Upper lobe of left lung (tissue), 6 donors: ENCODE data around the gene ZBTB45. TPM values are rescaled to one million over a fixed set of nuclear protein-coding genes. Genes with fewer than 3 reads are reported as not detected.

ENCODE experiments used
- ATAC-seq, 2 donors: fragments of 200-7000 bp; cut with Tn5 transposase; one replicate each; pipeline ENCODE4 v1.9.1; 2022; ENCODE audit warnings: mild to moderate bottlenecking in 2 of 2, moderate library complexity in 2 of 2; ENCODE audit not compliant: low FRiP score in 2 of 2
- DNase-seq, 2 donors: peaks; one replicate each; pipeline ENCODE4 v3.0.0-alpha.2; 2019 to 2020
- H3K27ac ChIP-seq, 4 donors: fragments of 200-600 bp; sonication (generic); one replicate each; pipeline ENCODE4 v1.5.1; 2016 to 2019
- H3K27me3 ChIP-seq, 4 donors: fragments of 200-600 bp; sonication (generic); one replicate each; pipeline ENCODE4 v1.5.1; 2017 to 2019
- H3K36me3 ChIP-seq, 4 donors: fragments of 200-600 bp; sonication (generic); one replicate each; pipeline ENCODE4 v1.5.1; 2016 to 2019
- H3K4me1 ChIP-seq, 4 donors: fragments of 200-600 bp; sonication (generic); one replicate each; pipeline ENCODE4 v1.5.1; 2018 to 2019
- H3K4me3 ChIP-seq, 4 donors: fragments of 200-600 bp; sonication (generic); one replicate each; pipeline ENCODE4 v1.5.1; 2017 to 2019; ENCODE audit warnings: mild to moderate bottlenecking in 2 of 4, moderate library complexity in 1 of 4
- H3K9me3 ChIP-seq, 4 donors: fragments of 200-600 bp; sonication (generic); one replicate each; pipeline ENCODE4 v1.5.1; 2018 to 2019
- CTCF ChIP-seq, 6 experiments: fragments of 450-650 bp in 4 of 6; fragments of 200-600 bp in 2 of 6; sonication (generic) in 2 of 6; IDR thresholded peaks; one replicate each; pipeline ENCODE4 v1.5.1; 2016 to 2019; ENCODE audit warnings: antibody characterized with exemption in 6 of 6
- EP300 ChIP-seq, 4 donors: sonication (generic); formaldehyde crosslinking; IDR thresholded peaks; one replicate each; pipeline ENCODE4 v1.5.1; 2017; ENCODE audit warnings: antibody characterized with exemption in 4 of 4, control low read depth in 2 of 4
- POLR2A ChIP-seq, 4 donors: fragments of 450-650 bp; IDR thresholded peaks; one replicate each; pipeline ENCODE4 v1.5.1; 2016 to 2017; ENCODE audit warnings: antibody characterized with exemption in 4 of 4, mild to moderate bottlenecking in 2 of 4
- POLR2AphosphoS5 ChIP-seq, 2 donors: sonication (generic); formaldehyde crosslinking; IDR thresholded peaks; one replicate each; pipeline ENCODE4 v1.5.1; 2017; ENCODE audit warnings: antibody characterized with exemption in 2 of 2
- WGBS, 2 donors: methylation state at CpG; one replicate each; pipeline ENCODE4 v1.1.5; 2017 to 2018; 5-methylcytosine and 5-hydroxymethylcytosine counted together
- small RNA-seq, 4 donors: library from RNA; depleted of rRNA; stranded (forward); fragments of <200 nt; gene quantifications; one replicate each; pipeline ENCODE3, GENCODE V24; 2016
- total RNA-seq, 6 donors: library from RNA; depleted of rRNA in 4 of 6; stranded (reverse); fragments of >200 nt in 4 of 6; gene quantifications; one replicate each; pipeline versions ENCODE4 v1.1.0 to v1.2.1, GENCODE V29; 2016 to 2021
- donor health status: DM: no; HTN: no; CAD: no; lungs with moderate emphysema.
- donor health status: DM: no; HTN: yes; CAD: no; lungs with severe emphysema.

Gene ZBTB45
- total RNA-seq, 6 donors from 2014 or later: 11.9 to 19.7 (median 15.0) TPM

- no peaks in the 10 kb centered on the region for H3K27me3 ChIP-seq
- peaks cover 8 to 21% (median 12%) of the 10 kb centered on the region in 4 donors for H3K4me1 ChIP-seq
- DNase-seq: no peak
- peaks cover 4 to 43% (median 30%) of the 10 kb centered on the region in 4 donors for H3K36me3 ChIP-seq
- 61 to 64% methylated on average over 5 of the region's 5 CpGs for WGBS, 2 donors
- no peak for ATAC-seq
- peak overlapping the region in 1 of 4 donors; percentile 99 for H3K4me3 ChIP-seq
- no peak for TF ChIP-seq CTCF (IDR thresholded peaks at IDR 0.05)
- TF ChIP-seq POLR2AphosphoS5 (IDR thresholded peaks at IDR 0.05): no peak
- TF ChIP-seq POLR2A (IDR thresholded peaks at IDR 0.05): no peak
- no peak for TF ChIP-seq EP300 (IDR thresholded peaks at IDR 0.05)
- H3K27ac ChIP-seq: no peak overlapping the region
- no peaks in the 10 kb centered on the region for H3K9me3 ChIP-seq
Observed at GRCh38 chr19:58468216-58468839, 51.3 kb downstream of the ZBTB45 start.

- TF ChIP-seq EP300 (IDR thresholded peaks at IDR 0.05) (no peak), POLR2A (IDR thresholded peaks at IDR 0.05) (peak in 3 of 4 donors; percentile 40 to 76 (median 59)), CTCF (IDR thresholded peaks at IDR 0.05) (peak in 2 of 6 experiments; percentile 7 to 20), POLR2AphosphoS5 (IDR thresholded peaks at IDR 0.05) (peak; percentile 63 to 81)
- DNase-seq: peak; percentile 98 to 99
- ATAC-seq: peak; percentile 97 to 99
- 1 to 2% methylated on average over 8 to 15 of the region's 92 CpGs for WGBS, 2 donors
- Histone ChIP-seq H3K36me3 (peaks cover under 1 to 31% (median 20%) of the 10 kb centered on the region in 4 donors), H3K9me3 (no peaks in the 10 kb centered on the region), H3K4me1 (peaks cover 8 to 21% (median 12%) of the 10 kb centered on the region in 4 donors), H3K27ac (peak within 1 kb of the TSS; percentile 81 to 88 (median 82)), H3K4me3 (peak within 1 kb of the TSS; percentile 96 to 100 (median 99)), H3K27me3 (no peaks in the 10 kb centered on the region)
Observed at GRCh38 chr19:58466760-58467589, 52.6 kb downstream of the ZBTB45 start, which contains the start of gene ZNF324. Gene ZNF324 (plus strand): TSS chr19:58467080. CDS start chr19:58469186, 2,106 bp downstream.

- H3K4me3 ChIP-seq: peak overlapping the region; percentile 14 to 99 (median 98)
- no peaks in the 10 kb centered on the region for H3K9me3 ChIP-seq
- peaks cover 0 to 24% (median 15%) of the 10 kb centered on the region in 4 donors for H3K36me3 ChIP-seq
- H3K27me3 ChIP-seq: no peaks in the 10 kb centered on the region
- TF ChIP-seq EP300 (IDR thresholded peaks at IDR 0.05): no peak
- no peak for TF ChIP-seq CTCF (IDR thresholded peaks at IDR 0.05)
- TF ChIP-seq POLR2A (IDR thresholded peaks at IDR 0.05): no peak
- no peak for TF ChIP-seq POLR2AphosphoS5 (IDR thresholded peaks at IDR 0.05)
- H3K4me1 ChIP-seq: peaks cover 8 to 21% (median 12%) of the 10 kb centered on the region in 4 donors
- DNase-seq (no peak), ATAC-seq (peak in 1 of 2 donors; percentile 14)
- 38 to 39% methylated on average over 20 of the region's 20 CpGs for WGBS, 2 donors
- peak overlapping the region in 1 of 4 donors; percentile 15 for H3K27ac ChIP-seq
Observed at GRCh38 chr19:58466089-58466759, 53.4 kb downstream of the ZBTB45 start.

Small RNA genes lying within 50 kb of the gene (small RNA-seq; reads per million reads assigned to genes)
- gene MIR6807 (0 to 0.06 (median 0) reads per million in 4 donors), gene RN7SL525P (0 reads per million in 4 donors), gene RN7SL693P (0 reads per million in 4 donors), gene RNU6-1337P (0 reads per million in 4 donors)

Other genes starting within 250 kb of the ZBTB45 start
- 10 to 100 TPM in 1 of 6 donors, 1 to 10 TPM in 5; 4.5 to 13.6 (median 7.1) TPM for gene ZNF8, start 240.9 kb downstream of the ZBTB45 start, total RNA-seq
- gene ERVK3-1, start 214.4 kb downstream of the ZBTB45 start, total RNA-seq: 10 to 100 TPM; 24.3 to 50.5 (median 37.0) TPM
- gene ZSCAN22, start 192.8 kb downstream of the ZBTB45 start, total RNA-seq: 1 to 10 TPM; 1.8 to 6.3 (median 3.7) TPM
- gene A1BG, start 166.3 kb downstream of the ZBTB45 start, total RNA-seq: 10 to 100 TPM in 5 of 6 donors, 1 to 10 TPM in 1; 8.4 to 26.6 (median 16.4) TPM
- gene ZNF497, start 157.1 kb downstream of the ZBTB45 start, total RNA-seq: 10 to 100 TPM in 1 of 6 donors, 1 to 10 TPM in 5; 1.5 to 15.7 (median 4.0) TPM
- gene ZNF837, start 138.8 kb downstream of the ZBTB45 start, total RNA-seq: 1 to 10 TPM; 1.8 to 9.4 (median 3.7) TPM
- gene RPS5, start 132.5 kb downstream of the ZBTB45 start, total RNA-seq: 1,000 to 10,000 TPM in 1 of 6 donors, 100 to 1,000 TPM in 5; 291 to 1,408 (median 829) TPM
- 1 to 10 TPM in 2 of 6 donors, under 1 TPM in 1, not detected in 3; 0.27 to 5.2 (median 2.0) TPM for gene RNF225, start 124.2 kb downstream of the ZBTB45 start, total RNA-seq
- 10 to 100 TPM in 4 of 6 donors, 1 to 10 TPM in 2; 7.4 to 31.0 (median 13.1) TPM for gene ZNF584, start 111.2 kb downstream of the ZBTB45 start, total RNA-seq
- gene ZNF132, start 79.7 kb downstream of the ZBTB45 start, total RNA-seq: 10 to 100 TPM in 1 of 6 donors, 1 to 10 TPM in 5; 3.5 to 18.9 (median 5.0) TPM
- 10 to 100 TPM in 3 of 6 donors, 1 to 10 TPM in 3; 6.9 to 18.9 (median 9.8) TPM for gene ZNF324B, start 68.2 kb downstream of the ZBTB45 start, total RNA-seq
- 10 to 100 TPM; 10.8 to 39.8 (median 18.0) TPM for gene ZNF324, start 52.7 kb downstream of the ZBTB45 start, total RNA-seq
- 10 to 100 TPM; 10.1 to 30.4 (median 14.4) TPM for gene ZNF446, start 43.5 kb downstream of the ZBTB45 start, total RNA-seq
- gene SLC27A5, start 7.8 kb downstream of the ZBTB45 start, total RNA-seq: 10 to 100 TPM in 1 of 6 donors, 1 to 10 TPM in 5; 1.6 to 12.2 (median 6.9) TPM
- 100 to 1,000 TPM; 197 to 283 (median 213) TPM for gene TRIM28, start 24.3 kb upstream of the ZBTB45 start, total RNA-seq
- gene CHMP2A, start 35.3 kb upstream of the ZBTB45 start, total RNA-seq: 100 to 1,000 TPM in 5 of 6 donors, 10 to 100 TPM in 1; 75.4 to 162 (median 123) TPM
- 10 to 100 TPM; 33.0 to 53.9 (median 41.6) TPM for gene UBE2M, start 38.8 kb upstream of the ZBTB45 start, total RNA-seq
- 100 to 1,000 TPM in 1 of 6 donors, 10 to 100 TPM in 5; 34.8 to 162 (median 45.5) TPM for gene MZF1, start 53.5 kb upstream of the ZBTB45 start, total RNA-seq